GM18511 (cell line): Measurements from ENCODE around the gene MNAT1.
"Not testable (repeated sequence)": the region's sequence is repeated elsewhere in the genome, so short reads cannot be mapped to it uniquely, and the experiment has no call there.

Experiments used
- ATAC-seq: cut with Tn5 transposase; IDR thresholded peaks from one replicate; pipeline ENCODE4 v1.9.1; 2021; ENCODE audit warnings: mild to moderate bottlenecking, moderate library complexity; ENCODE audit not compliant: unreplicated experiment

MNAT1 gene

DNA sequence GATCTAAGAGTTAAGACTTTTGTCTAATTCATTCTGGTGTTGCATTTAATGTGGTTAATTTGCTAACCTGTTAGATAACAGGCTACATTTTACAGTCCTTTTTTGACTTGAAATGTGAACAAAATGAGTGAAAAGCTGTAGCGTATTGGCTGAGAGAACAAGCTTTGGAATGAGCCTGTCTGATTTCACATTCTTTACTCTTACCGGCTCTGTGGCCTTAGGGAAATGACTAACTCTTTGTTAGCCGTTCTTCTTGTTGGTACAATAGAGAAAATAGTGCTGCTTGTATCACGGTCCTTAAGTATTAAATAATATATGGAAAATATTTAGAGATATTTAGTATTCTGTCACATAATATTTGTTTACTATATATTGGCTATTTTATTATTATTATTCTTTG lies 1.9 kb downstream of the MNAT1 start:
- no peak for ATAC-seq

GRCh38 chr14:60738843-60739508 lies 4.4 kb downstream of the MNAT1 start:
- ATAC-seq, result no peak

DNA sequence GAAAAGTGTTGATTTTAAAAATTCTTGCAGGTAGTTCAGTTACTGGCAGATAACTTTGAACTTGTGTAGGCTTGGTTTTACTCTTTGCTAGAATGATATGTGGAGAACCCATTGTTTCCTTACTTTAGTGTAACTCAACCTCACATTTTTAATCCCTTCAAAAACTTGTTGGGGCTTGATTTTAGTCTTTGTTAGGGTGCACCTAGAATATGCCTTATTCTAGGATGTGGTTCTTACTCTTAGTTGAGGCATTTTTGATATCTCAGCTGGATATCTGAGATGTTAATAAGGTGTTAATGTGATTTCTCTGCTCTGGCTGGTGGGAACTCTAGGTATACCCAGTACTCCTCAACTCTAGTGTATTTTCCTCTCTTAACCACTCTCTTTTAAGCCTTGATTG lies 10.0 kb downstream of the MNAT1 start:
- ATAC-seq, result no peak

GRCh38 chr14:60753264-60754119 lies 18.9 kb downstream of the MNAT1 start:
- peak; percentile 99 for ATAC-seq

DNA sequence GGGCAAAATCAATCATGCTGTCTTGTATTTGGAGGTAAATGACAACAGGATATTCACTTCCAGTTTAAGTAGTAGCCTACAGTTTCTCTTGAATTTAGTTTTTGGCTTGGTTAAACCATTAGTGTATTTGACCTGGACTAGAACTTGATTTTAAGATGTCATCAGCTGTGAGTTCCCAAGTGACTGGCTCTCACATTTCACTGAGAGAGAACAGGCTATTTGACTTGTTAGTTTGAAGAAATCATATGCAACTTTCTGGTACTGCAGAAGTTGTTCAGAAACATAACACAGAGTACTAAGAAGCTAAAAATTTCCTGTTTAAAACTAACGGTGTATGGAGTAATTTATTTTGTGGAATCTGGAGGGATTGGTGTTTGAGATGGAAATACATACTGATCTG lies 22.3 kb downstream of the MNAT1 start:
- no peak for ATAC-seq

GRCh38 chr14:60757567-60758002 lies 23.0 kb downstream of the MNAT1 start:
- ATAC-seq, result no peak

GRCh38 chr14:60758885-60759284 lies 24.3 kb downstream of the MNAT1 start:
- ATAC-seq, result no peak

DNA sequence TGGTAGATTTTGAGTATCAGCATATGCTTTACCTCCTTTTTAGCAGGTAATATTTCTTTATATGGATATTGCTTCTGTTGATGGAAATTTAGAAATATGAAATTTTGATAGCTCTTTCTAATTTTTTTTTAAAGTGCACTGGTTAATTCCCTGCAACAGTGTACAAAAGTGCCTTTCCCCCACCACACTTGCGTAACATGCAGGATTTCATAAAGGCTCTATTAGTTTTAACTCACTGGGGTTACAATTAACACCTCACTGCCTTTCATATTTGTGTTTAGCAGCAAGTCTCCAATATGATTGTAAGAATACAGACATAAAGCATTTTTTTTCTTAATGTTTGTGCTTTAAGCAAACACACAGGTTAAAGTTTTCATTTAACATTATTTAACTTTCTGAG lies 25.6 kb downstream of the MNAT1 start:
- no peak for ATAC-seq

DNA sequence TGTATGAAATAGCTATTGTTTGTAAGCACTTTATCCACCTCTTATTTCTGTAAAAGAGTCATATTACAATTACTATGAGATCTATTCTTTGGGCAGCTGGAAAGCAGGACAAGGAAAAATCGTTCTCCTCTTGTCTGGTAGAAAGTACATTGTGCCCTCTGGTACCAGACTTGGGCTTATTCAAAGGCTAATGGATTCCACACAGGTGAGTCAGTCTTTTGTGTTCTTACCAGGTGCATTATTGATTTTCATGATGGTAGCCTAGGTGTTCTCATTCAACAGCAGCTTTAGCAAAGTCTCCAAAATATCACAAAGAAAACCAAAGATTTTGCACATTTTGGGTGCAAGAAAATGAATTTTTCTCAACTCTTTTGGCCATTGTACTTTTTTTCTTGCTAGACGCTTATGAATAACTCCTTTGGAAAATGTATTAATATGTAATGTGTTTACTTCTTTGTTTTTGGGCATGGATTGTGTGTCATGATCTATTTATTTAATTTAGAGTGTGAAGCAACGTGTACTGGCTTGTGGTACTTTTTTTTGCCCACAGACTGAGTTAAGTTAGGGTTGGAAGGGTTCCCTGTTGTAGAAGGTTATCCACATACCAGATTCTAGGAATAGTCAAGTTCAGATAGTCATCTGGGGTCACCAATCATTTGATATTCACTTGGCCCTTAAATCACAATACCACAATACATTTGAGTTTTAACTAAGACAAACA lies 26.2 kb downstream of the MNAT1 start:
- ATAC-seq, result no peak

GRCh38 chr14:60768602-60769001 lies 34.0 kb downstream of the MNAT1 start:
- no peak for ATAC-seq

GRCh38 chr14:60771117-60771516 lies 36.6 kb downstream of the MNAT1 start:
- no peak for ATAC-seq

DNA sequence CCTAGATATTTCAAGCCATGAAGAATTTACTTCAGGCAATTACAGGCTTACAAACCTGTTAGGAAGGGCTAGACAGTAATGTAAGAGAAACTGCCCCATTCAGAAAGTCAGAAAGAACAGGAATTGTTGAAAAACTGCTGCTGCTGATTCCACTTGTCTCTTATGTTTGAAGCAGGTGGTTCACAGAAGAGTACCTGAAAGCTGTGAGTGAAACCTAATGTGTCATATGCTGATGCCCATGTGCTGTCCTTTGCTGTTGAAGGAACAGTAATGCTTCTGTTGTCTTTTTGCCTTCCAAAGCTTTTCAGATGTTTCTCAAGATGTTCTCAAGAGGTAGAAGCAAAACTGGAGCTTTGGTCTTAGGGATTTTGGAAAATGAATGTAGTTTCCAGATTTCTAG lies 39.0 kb downstream of the MNAT1 start:
- ATAC-seq, result no peak

- ATAC-seq, result no peak
These were observed 40.7 kb downstream of the MNAT1 start for GRCh38 chr14:60775296-60775695.

- no peak for ATAC-seq
These were observed 43.5 kb downstream of the MNAT1 start for GRCh38 chr14:60777856-60778578.

DNA sequence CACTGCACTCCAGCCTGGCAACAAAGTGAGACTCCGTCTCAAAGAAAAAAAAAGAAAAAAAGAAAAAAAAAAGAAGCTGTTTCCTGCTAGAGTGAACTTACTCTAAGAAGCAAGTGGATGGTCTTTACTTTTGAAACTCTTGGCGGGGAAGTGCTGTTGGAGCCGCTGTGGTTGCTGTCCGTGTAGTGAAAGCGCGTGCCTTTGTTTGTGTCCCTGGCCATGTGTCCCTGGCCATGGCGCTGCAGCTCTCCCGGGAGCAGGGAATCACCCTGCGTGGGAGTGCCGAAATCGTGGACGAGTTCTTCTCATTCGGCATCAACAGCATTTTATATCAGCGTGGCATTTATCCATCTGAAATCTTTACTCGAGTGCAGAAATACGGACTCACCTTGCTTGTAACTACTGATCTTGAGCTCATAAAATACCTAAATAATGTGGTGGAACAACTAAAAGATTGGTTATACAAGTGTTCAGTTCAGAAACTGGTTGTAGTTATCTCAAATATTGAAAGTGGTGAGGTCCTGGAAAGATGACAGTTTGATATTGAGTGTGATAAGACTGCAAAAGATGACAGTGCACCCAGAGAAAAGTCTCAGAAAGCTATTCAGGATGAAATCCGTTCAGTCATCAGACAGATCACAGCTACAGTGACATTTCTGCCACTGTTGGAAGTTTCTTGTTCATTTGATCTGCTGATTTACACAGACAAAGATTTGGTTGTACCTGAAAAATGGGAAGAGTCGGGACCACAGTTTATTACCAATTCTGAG lies 45.4 kb downstream of the MNAT1 start:
- ATAC-seq, result not testable (repeated sequence)

- not testable (repeated sequence) for ATAC-seq
These were observed 46.0 kb downstream of the MNAT1 start for GRCh38 chr14:60780558-60780957.

GRCh38 chr14:60786905-60787304 lies 52.3 kb downstream of the MNAT1 start:
- no peak for ATAC-seq

DNA sequence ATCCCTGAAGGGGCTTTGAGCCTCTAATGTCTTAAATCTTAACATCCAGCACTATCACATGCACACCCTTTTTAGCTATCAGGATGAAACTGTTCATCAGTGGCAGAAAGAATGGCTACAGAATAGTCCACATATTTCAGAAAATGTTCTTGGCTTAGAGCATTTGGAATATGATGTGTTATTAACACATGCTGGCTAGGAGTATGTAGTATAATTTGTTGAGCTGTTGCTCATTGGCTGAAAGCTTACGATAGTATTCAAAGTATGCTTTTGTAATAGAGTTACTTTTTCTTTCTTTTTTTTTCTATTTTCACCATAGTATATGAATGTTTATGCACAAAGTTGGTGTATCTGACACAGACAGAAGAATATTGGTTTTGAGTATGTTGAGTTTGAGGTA lies 55.1 kb downstream of the MNAT1 start:
- ATAC-seq, result no peak

DNA sequence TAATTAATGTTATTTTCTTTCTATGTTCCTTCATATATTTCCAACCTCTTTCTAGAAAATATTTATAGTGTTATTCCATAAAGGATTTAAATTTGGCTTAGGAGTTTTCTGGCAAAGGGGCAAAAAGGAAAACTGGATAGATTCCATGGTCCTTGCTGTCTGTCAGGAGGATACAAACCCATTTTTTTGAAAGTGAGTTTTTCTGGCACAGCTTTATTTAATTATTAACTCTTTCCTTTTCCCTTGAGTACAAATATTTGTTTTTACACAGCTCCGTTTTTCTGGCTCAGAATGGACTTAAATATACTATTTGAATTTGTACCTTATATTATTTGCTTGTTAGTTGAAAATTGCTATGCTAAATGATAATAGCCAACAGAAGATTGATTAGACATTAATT lies 56.3 kb downstream of the MNAT1 start:
- ATAC-seq, result no peak

- ATAC-seq, result no peak
These were observed 61.9 kb downstream of the MNAT1 start for GRCh38 chr14:60796434-60796833.
